Activated CD4-positive, CD25-positive, alpha-beta regulatory T cell treated with anti-CD3 and anti-CD28 coated beads, Interleukin-2, amount 50 U/mL, for 72 hours (primary cell): ENCODE data around the gene DNAJC2.

Experiments used
- DNase-seq: peaks from one replicate; pipeline ENCODE4 v3.0.0; 2021

DNAJC2 gene, protein sequence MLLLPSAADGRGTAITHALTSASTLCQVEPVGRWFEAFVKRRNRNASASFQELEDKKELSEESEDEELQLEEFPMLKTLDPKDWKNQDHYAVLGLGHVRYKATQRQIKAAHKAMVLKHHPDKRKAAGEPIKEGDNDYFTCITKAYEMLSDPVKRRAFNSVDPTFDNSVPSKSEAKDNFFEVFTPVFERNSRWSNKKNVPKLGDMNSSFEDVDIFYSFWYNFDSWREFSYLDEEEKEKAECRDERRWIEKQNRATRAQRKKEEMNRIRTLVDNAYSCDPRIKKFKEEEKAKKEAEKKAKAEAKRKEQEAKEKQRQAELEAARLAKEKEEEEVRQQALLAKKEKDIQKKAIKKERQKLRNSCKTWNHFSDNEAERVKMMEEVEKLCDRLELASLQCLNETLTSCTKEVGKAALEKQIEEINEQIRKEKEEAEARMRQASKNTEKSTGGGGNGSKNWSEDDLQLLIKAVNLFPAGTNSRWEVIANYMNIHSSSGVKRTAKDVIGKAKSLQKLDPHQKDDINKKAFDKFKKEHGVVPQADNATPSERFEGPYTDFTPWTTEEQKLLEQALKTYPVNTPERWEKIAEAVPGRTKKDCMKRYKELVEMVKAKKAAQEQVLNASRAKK

DNA sequence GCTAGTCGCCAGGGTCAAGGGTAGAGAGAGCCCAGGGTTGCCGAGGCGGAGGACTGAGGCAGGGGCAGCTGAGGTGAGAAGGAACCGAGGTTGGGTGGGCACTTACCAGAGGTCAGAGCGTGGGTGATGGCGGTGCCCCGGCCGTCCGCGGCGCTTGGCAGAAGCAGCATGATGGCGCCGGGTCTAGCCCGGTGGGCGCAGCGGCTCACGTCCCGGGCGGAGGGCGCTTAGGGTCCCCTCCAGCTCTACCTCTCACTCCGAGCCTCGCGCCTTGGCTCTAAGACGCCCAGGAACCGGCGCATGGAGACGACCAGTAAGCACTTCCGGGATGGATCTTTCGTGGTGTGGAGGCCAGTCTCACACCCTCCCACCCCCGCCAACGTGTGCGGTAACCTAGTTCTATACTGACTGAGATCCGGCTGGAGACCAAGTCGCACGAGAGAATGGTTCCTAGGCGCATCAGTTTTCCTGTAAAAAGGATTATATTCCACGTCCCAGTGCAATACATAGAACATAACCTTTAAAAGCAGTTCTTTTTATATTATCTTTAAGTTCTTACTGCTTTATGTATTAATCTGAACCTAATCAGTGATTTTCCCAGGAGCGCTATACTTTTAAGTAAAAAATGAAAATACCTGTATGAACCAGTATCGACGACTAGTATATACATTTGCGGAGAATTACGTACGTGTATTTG is at the start of gene DNAJC2:
DNAJC2 (minus strand) TSS at position 315 of the 697 bp plus-strand sequence; CDS start at position 170, 145 bp downstream.
- peak; percentile 80 for DNase-seq

GRCh38 chr7:103391976-103392375 is 47.4 kb upstream of the DNAJC2 start:
- DNase-seq, result no peak

- DNase-seq, result no peak
These were observed 46.6 kb upstream of the DNAJC2 start for GRCh38 chr7:103391150-103391549.

GRCh38 chr7:103389263-103389662 is 44.7 kb upstream of the DNAJC2 start:
- DNase-seq, result no peak

DNA sequence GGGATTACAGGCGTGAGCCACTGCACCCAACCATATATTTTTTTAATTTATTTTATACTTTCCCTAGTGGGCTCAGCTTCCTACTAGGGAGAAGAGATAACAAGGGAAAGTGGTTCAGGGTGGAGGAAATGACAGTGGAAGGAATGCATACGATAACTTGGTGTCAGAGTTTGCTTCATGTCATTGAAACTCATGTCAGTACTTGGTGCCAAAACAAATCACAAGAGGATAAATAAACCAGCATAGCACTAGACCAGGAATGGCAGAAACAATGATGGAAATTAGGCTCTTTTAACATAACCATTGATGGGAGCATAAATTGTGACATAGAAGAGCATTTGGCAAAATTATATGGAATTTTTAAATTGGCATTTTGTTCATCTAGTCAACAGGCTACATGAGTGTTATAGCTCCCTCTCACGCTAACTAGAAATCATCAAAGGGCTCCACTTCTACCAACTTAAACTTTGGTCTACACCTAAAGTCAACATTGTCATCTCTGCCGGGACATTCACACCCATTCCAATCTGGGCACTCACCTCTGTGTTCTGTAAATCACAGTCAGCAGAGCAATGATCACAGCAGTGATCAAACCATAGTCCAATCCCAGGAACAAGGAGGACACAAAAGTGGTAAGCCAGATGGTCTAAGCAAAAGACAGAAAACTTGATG is 44.0 kb upstream of the DNAJC2 start:
- no peak for DNase-seq

DNA sequence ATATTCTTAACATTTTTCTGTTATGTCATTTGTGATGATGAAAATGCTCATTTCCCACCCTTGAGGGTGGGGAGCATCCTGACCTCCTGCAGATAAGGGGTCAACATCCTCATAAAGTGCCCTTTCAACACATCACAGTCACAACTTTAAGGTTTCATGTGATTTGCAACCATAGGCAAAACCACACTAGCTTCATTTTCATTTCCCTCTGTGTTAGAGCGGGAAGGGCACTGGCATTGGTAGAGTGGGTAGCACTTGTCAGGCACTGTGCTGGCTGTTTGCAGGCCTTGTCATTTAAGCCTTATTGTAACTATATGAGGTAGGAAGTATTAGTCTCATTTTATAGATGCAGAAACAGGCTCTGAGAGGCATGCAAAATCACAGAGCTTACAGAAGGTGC is 42.7 kb upstream of the DNAJC2 start:
- no peak for DNase-seq

GRCh38 chr7:103382032-103382402 is 37.5 kb upstream of the DNAJC2 start:
- no peak for DNase-seq

DNA sequence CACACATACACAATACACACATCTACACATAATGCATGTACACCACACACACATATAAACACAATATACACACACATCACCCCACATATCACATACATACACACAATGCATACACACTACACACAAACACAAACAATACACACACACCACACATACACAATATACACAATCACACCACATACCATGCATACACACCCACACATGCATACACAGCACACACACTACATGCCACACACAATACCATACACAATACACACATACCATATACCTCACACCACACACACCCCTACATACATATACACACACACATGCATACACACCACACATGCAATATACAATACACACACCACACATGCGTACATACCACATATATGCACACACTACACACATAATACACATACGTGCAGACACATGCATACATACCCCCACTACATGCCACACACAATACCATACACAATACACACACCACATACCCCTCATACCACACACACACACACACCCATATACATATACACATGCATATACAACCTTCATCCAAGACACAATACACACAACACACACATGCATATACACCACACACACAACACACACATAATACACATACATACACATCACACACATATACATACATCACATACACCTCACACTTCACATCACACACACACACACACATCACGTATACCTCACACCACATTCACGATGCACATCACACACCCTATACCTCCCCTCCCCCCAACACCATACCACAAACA is 36.9 kb upstream of the DNAJC2 start:
- DNase-seq, result no peak

DNA sequence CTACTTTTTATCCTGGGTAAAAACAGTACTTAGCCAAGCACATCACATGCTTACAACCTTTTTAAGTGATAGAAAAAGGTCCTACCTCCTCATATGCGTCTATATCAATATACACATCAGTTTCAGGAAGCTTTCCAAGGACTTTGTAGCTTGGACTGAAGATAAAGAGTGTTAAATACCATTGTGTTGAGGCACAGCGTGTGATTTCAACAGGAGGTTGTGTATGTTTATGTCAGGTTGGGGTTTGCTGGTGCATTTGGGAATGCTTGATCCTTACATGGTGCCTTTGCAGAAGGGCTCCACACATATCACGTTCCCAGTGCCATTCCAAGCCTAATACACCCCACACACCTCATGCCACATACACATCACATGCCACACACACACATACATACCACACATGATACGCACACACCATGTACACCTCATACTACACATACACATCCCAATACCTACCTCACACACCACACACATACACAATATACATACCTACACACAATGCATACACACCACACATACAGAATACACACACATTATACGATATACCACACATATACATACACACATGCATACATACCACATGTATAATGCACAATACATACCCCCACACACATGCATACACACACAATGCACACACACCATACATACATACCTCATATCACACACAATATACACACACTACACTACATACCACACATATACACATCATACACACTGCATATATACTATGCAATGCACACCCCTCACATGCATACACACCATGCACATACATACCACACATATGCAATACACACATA is 36.0 kb upstream of the DNAJC2 start:
- DNase-seq, result no peak

DNA sequence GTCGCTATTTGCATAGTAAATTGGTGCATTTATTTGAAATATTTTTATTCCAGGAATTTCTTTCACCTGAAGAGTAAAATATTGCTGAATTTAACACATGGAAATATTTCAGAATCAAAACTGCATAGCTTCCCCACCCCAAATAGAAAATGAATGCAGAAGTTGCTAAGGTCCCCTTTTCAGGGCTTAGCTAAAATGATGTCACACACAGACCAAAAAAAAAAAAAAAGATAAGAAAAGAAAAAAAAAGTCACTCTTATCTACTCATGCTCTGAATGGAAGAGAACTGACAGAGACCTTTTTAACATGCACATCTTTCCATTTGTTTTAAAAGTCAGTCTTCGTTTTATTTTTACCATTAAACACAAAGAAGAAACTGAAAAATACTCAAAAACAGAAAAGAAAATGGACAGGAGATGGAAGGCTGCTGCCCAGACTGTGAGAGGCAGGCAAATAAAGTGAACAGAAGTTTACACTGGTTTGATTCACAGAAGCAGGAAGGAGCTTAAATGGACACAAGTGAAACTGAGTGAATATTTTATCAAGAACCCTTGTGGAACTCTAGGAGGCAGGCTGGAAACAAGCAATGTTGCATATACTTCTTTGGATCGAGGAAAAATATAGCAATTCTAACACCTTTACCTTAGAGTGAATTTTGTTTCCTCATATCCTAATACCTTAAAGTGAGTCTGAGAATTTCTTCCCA is 34.9 kb upstream of the DNAJC2 start:
- no peak for DNase-seq

GRCh38 chr7:103373866-103374643 is 29.5 kb upstream of the DNAJC2 start:
- no peak for DNase-seq

GRCh38 chr7:103369432-103369831 is 24.9 kb upstream of the DNAJC2 start:
- no peak for DNase-seq

- no peak for DNase-seq
These were observed 5.2 kb upstream of the DNAJC2 start for GRCh38 chr7:103349805-103350204.

DNA sequence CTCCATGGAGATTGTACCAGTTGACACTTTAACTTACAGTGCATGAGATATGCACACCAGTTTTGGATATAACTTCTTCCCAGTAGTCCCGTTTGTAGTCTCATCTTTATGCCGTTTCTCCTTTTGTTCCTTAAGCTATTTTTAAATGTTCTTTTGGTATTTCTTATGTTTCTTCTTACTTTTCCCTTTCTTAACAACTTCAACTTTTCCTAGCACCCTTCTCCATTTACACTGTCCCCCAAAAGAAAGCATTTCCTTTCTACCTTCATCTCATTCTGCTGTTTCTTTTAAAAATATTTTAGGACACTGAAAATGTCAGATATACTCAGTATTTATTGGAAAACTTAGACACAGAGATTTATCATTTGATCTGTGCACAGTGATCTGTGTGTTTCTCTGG is 4.4 kb upstream of the DNAJC2 start:
- no peak for DNase-seq

- no peak for DNase-seq
These were observed 3.9 kb upstream of the DNAJC2 start for GRCh38 chr7:103348452-103348851.

GRCh38 chr7:103347507-103348267 is 3.1 kb upstream of the DNAJC2 start, which contains the start of gene PSMC2:
PSMC2 (plus strand) TSS chr7:103347643; CDS start chr7:103347712, 69 bp downstream.
- peak; percentile 72 for DNase-seq

DNA sequence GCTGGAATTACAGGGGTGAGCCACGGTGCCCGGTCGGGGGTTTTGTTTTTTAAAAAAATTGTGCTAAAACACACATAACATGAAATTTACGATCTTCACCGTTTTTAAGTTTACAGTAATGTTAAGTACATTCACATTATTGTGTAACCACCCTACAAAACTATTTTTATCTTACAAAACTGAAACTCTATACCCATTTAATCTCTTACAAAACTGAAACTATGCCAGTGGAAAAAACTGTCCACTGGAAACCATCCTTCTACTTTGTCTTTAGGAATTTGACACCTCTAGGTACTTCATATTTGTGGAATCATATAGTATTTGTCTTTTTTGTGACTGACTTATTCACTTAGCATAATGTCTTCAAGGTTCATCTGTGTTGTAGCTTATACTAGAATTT is 1.8 kb upstream of the DNAJC2 start:
- DNase-seq, result no peak

GRCh38 chr7:103343758-103344452 is 662 bp downstream of the DNAJC2 start:
- DNase-seq, result no peak

GRCh38 chr7:103343332-103343731 is 1.2 kb downstream of the DNAJC2 start:
- no peak for DNase-seq
